NCI-H2196 treated with DMSO at 0.1 percent for 48 hours (cell line): Measurements from ENCODE around the gene OSGEP.

Experiments
- DNase-seq: peaks from one replicate; lab custom pipeline; 2025; ENCODE audit not compliant: unreplicated experiment; lab: John Stamatoyannopoulos, UW

OSGEP gene

GRCh38 chr14:20454516-20455354, at the start of gene OSGEP, which contains the start of gene APEX1:
Gene OSGEP (minus strand): TSS chr14:20454812. CDS start chr14:20454683, 129 bp downstream.
Gene APEX1 (plus strand): TSS chr14:20455226. CDS start chr14:20455646, 420 bp downstream.
- peak; percentile 97 for DNase-seq

GRCh38 chr14:20503898-20504297, 49.3 kb upstream of the OSGEP start:
- DNase-seq: no peak

GRCh38 chr14:20501346-20501745, 46.7 kb upstream of the OSGEP start:
- no peak for DNase-seq

GRCh38 chr14:20499881-20500280, 45.3 kb upstream of the OSGEP start:
- DNase-seq: no peak

- no peak for DNase-seq
Observed at GRCh38 chr14:20499108-20499507, 44.5 kb upstream of the OSGEP start.

GRCh38 chr14:20498622-20499021, 44.0 kb upstream of the OSGEP start:
- DNase-seq: no peak

- DNase-seq: no peak
Observed at GRCh38 chr14:20494935-20495766, 40.5 kb upstream of the OSGEP start.

GRCh38 chr14:20493634-20494033, 39.0 kb upstream of the OSGEP start:
- DNase-seq: no peak

- DNase-seq: no peak
Observed at GRCh38 chr14:20492486-20492885, 37.9 kb upstream of the OSGEP start.

GRCh38 chr14:20490563-20490962, 36.0 kb upstream of the OSGEP start:
- DNase-seq: no peak

- no peak for DNase-seq
Observed at GRCh38 chr14:20489093-20489994, 34.7 kb upstream of the OSGEP start.

- no peak for DNase-seq
Observed at GRCh38 chr14:20487396-20487725, 32.7 kb upstream of the OSGEP start.

- no peak for DNase-seq
Observed at GRCh38 chr14:20486684-20487395, 32.2 kb upstream of the OSGEP start.

- DNase-seq: no peak
Observed at GRCh38 chr14:20485900-20486299, 31.3 kb upstream of the OSGEP start.

GRCh38 chr14:20482382-20482781, 27.8 kb upstream of the OSGEP start:
- no peak for DNase-seq

GRCh38 chr14:20478894-20479293, 24.3 kb upstream of the OSGEP start:
- DNase-seq: no peak

- DNase-seq: peak; percentile 48
Observed at GRCh38 chr14:20477211-20477876, 22.7 kb upstream of the OSGEP start.

GRCh38 chr14:20476776-20477175, 22.2 kb upstream of the OSGEP start:
- no peak for DNase-seq

- no peak for DNase-seq
Observed at GRCh38 chr14:20472536-20473169, 18.0 kb upstream of the OSGEP start.

GRCh38 chr14:20470603-20470901, 15.9 kb upstream of the OSGEP start:
- no peak for DNase-seq
